K562 (cell line): ENCODE results near the gene SCUBE2. TPM values are rescaled to one million over a fixed set of nuclear protein-coding genes. Genes with fewer than 3 reads are reported as not detected.

Experiments
- ATAC-seq: fragments of 200-7000 bp; cut with Tn5 transposase; 3 replicates; pipeline ENCODE4 v1.9.1; 2020; ENCODE audit warnings: moderate library complexity
- BruUV-seq: library from RNA; stranded (reverse); fragments of 400-500 nt; replicated peaks from 2 replicates; lab custom pipeline; 2021; lab: Mats Ljungman, UMichigan
- CTCF ChIA-PET: fragments of 300-600 bp; formaldehyde crosslinking; extraction: SDS; loops from one replicate; lab custom pipeline; 2021; ENCODE audit warnings: low intra/inter-chr PET ratio; lab: Yijun Ruan, JAX
- POLR2A ChIA-PET: fragments of 300-600, 350-650 bp; sonication (Branson Sonifier 250); formaldehyde crosslinking; extraction: SDS; loops from one replicate; lab custom pipeline; 2021; ENCODE audit warnings: antibody characterized with exemption, inconsistent platforms; lab: Yijun Ruan, JAX
- DNase-seq, 4 experiments: peaks; one replicate each; pipeline versions ENCODE4 v3.0.0 to v3.0.0-alpha.2; 2011 to 2018; ENCODE audit warnings: low spot score in 3 of 4, mixed read lengths in 3 of 4; ENCODE audit errors: extremely low read depth in 1 of 4
- FAIRE-seq: peaks from 2 replicates; lab custom pipeline; 2011; peaks lifted over from hg19 to GRCh38; lab: Jason Lieb, UNC
- H2AFZ ChIP-seq: 2 replicates; pipeline ENCODE4 v1.6.0; 2011; ENCODE audit warnings: low read depth, low read length, control low read depth, inconsistent platforms
- H3K27ac ChIP-seq: fragments of 200-600 bp; 3 replicates; pipeline ENCODE4 v1.8.0; 2011; ENCODE audit warnings: low read depth, mild to moderate bottlenecking, control low read depth, inconsistent platforms, low read length, moderate library complexity, mixed read lengths; ENCODE audit errors: extremely low read depth
- H3K27me3 ChIP-seq, 2 experiments: fragments of 300-600 bp in 1 of 2; 2 replicates in 1 of 2; 3 replicates in 1 of 2; pipeline versions ENCODE4 v1.6.0 to v1.8.0; 2011; ENCODE audit warnings: inconsistent platforms in 2 of 2, low read length in 2 of 2, mild to moderate bottlenecking in 1 of 2, mixed read lengths in 1 of 2, moderate library complexity in 1 of 2; ENCODE audit not compliant: control insufficient read depth in 2 of 2, insufficient read depth in 2 of 2
- H3K36me3 ChIP-seq: fragments of 300-600 bp; 3 replicates; pipeline ENCODE4 v1.8.0; 2011; ENCODE audit warnings: mild to moderate bottlenecking, low read length, inconsistent platforms; ENCODE audit not compliant: control insufficient read depth, insufficient read depth
- H3K4me1 ChIP-seq, 2 experiments: fragments of 200-600 bp in 1 of 2; replicated peaks in 1 of 2; 2 replicates in 1 of 2; 3 replicates in 1 of 2; pipeline versions ENCODE4 v1.5.1 to v1.8.0; 2011; ENCODE audit warnings: inconsistent platforms in 2 of 2, low read length in 2 of 2, mild to moderate bottlenecking in 1 of 2, mixed read lengths in 1 of 2, moderate library complexity in 1 of 2; ENCODE audit not compliant: control insufficient read depth in 2 of 2, insufficient read depth in 2 of 2
- H3K4me2 ChIP-seq: 2 replicates; pipeline ENCODE4 v1.6.1; 2011; ENCODE audit warnings: low read length, control low read depth, inconsistent platforms, mixed read lengths; ENCODE audit not compliant: insufficient read depth
- H3K4me3 ChIP-seq: fragments of 200-600 bp; sonication (generic), shearing (Covaris generic); 2 replicates; pipeline ENCODE4 v1.5.1; 2016; ENCODE audit warnings: control low read depth, inconsistent platforms
- H3K79me2 ChIP-seq: fragments of 200-600 bp; 3 replicates; pipeline ENCODE4 v1.8.0; 2011; ENCODE audit warnings: low read length, inconsistent platforms; ENCODE audit not compliant: control insufficient read depth, insufficient read depth
- H3K9ac ChIP-seq, 2 experiments: 2 replicates each; pipeline versions ENCODE4 v1.6.0 to v1.6.1; 2011; ENCODE audit warnings: low read depth in 2 of 2, low read length in 2 of 2, control low read depth in 1 of 2, inconsistent platforms in 1 of 2, mild to moderate bottlenecking in 1 of 2, mixed read lengths in 1 of 2; ENCODE audit not compliant: insufficient read depth in 1 of 2
- H3K9me1 ChIP-seq: one replicate; pipeline ENCODE4 v1.6.0; 2011; ENCODE audit warnings: inconsistent platforms, mild to moderate bottlenecking, low read length, moderate library complexity; ENCODE audit not compliant: control insufficient read depth, insufficient read depth
- H3K9me3 ChIP-seq: replicated peaks from 2 replicates; pipeline ENCODE4 v1.5.1; 2011; ENCODE audit warnings: low read depth, low read length, inconsistent platforms; ENCODE audit not compliant: control insufficient read depth, insufficient read depth
- H4K20me1 ChIP-seq: replicated peaks from 2 replicates; pipeline ENCODE4 v1.6.1; 2011; ENCODE audit warnings: low read length, inconsistent platforms, mixed read lengths; ENCODE audit not compliant: control insufficient read depth, insufficient read depth
- EP300 ChIP-seq: IDR thresholded peaks from 2 replicates; pipeline ENCODE4 v1.6.1; 2012; ENCODE audit warnings: low read length, improper control_type of control experiment
- HDAC2 ChIP-seq: fragments of 450-650 bp; IDR thresholded peaks from 2 replicates; pipeline ENCODE4 v1.6.1; 2016; ENCODE audit warnings: mild to moderate bottlenecking
- HINFP ChIP-seq: fragments of 450-650 bp; conservative IDR thresholded peaks from 2 replicates; pipeline ENCODE4 v1.6.1; 2016; ENCODE audit warnings: missing genetic modification characterization, low read depth, mild to moderate bottlenecking, control low read depth, missing compliant biosample characterization
- MIER1 ChIP-seq: fragments of 450-650 bp; IDR thresholded peaks from 2 replicates; pipeline ENCODE4 v1.6.1; 2016; ENCODE audit warnings: antibody characterized with exemption, mild to moderate bottlenecking, low read depth
- MYC ChIP-seq, 2 experiments: fragments of 250-450 bp in 1 of 2; sonication (Bioruptor Pico) in 1 of 2; IDR thresholded peaks; 2 replicates each; pipeline versions ENCODE4 v1.5.1 to v1.6.1; 2012 to 2021; ENCODE audit warnings: low read depth in 2 of 2, borderline replicate concordance in 1 of 2, improper control_type of control experiment in 1 of 2, low read length in 1 of 2, mild to moderate bottlenecking in 1 of 2, moderate library complexity in 1 of 2
- PCBP1 ChIP-seq: fragments of 200-400 bp; formaldehyde crosslinking; IDR thresholded peaks from 2 replicates; pipeline ENCODE4 v1.6.1; 2018; ENCODE audit warnings: mild to moderate bottlenecking, low read depth, low read length; ENCODE audit not compliant: poor library complexity, severe bottlenecking
- SMC3 ChIP-seq: conservative IDR thresholded peaks from 2 replicates; pipeline ENCODE4 v1.6.1; 2011; ENCODE audit warnings: low read depth, low read length, improper control_type of control experiment; ENCODE audit not compliant: insufficient read depth
- ZFP91 ChIP-seq: sonication (generic); formaldehyde crosslinking; IDR thresholded peaks from 2 replicates; pipeline ENCODE4 v1.8.0; 2022; ENCODE audit warnings: mild to moderate bottlenecking, missing genetic modification reagents
- WGBS: fragments of 100-300 bp; shearing (Covaris generic); methylation state at CpG from one replicate; pipeline ENCODE4 v1.1.6; 2016; ENCODE audit warnings: low coverage, mixed read lengths; ENCODE audit not compliant: insufficient coverage; ENCODE audit errors: missing lambda C conversion rate; 5-methylcytosine and 5-hydroxymethylcytosine counted together
- in situ Hi-C: fragments of 300-500 bp; cut with MboI; formaldehyde crosslinking; loops from 4 replicates; pipeline ENCODE4 v1.15.0; 2018; ENCODE audit warnings: inconsistent platforms, mixed read lengths
- intact Hi-C: fragments of 100-400 bp; cut with micrococcal nuclease; formaldehyde crosslinking; loops from 2 replicates; pipeline ENCODE4 v1.14.2; 2022
- polyA plus RNA-seq, 8 experiments: library from polyadenylated mRNA; depleted of rRNA in 4 of 8; stranded (reverse) in 5 of 8; unstranded in 3 of 8; fragments of >200 nt; fragmentation: Nextera tagmentation in 2 of 8; fragmentation: Illumina TruSeq in 1 of 8; extraction: Ambion mirVana in 2 of 8; extraction: Trizol in 1 of 8; gene quantifications; 2 replicates each; pipeline versions ENCODE4 v1.2.1 to v1.2.3, GENCODE V29; 2011 to 2014; ENCODE audit warnings: inconsistent platforms in 1 of 8, missing spikeins in 1 of 8
- total RNA-seq, 7 experiments: library from RNA; depleted of rRNA in 6 of 7; stranded (reverse); fragments of >200 nt in 6 of 7; fragmentation: Illumina TruSeq in 2 of 7; extraction: Trizol in 2 of 7; gene quantifications; 2 replicates each; pipeline versions ENCODE4 v1.2.1 to v1.2.3, GENCODE V29; 2011 to 2021; ENCODE audit warnings: low replicate concordance in 1 of 7

The SCUBE2 gene
- total and polyA plus RNA-seq, 9 of the 15 experiments (the other 6 are each of a cell fraction or from before 2014, with no cell fraction given): 0.06 to 0.40 (median 0.07) TPM; not detected in 6

- TF ChIP-seq ZFP91 (no peak), MYC (IDR thresholded peaks at IDR 0.05; ENCODE audit: low read depth, low read length) (no peak), MYC (CRISPR knock-in tag; IDR thresholded peaks at IDR 0.05; ENCODE audit: borderline replicate concordance, low read depth) (no peak), MIER1 (no peak), HINFP (tag) (no peak)
- TF ChIP-seq, all 486 proteins: peak for 0
Observed at GRCh38 chr11:9136741-9137140, 45.3 kb upstream of the SCUBE2 start (continued).

- H3K27me3 ChIP-seq: no peaks in the 10 kb centered on the region
- peaks cover 15% of the 10 kb centered on the region; the same call in 2 of the 3 replicates for H3K36me3 ChIP-seq
- no peaks in the 10 kb centered on the region for H3K9me1 ChIP-seq
- ChIA-PET CTCF (no interaction called here), POLR2A (interaction anchor here (1.0 to 1.1 kb wide), 2 partner anchors 10 to 325 kb away, joined by 3 to 4 read pairs; no protein-coding TSS in a partner anchor)
- no peaks in the 10 kb centered on the region for H4K20me1 ChIP-seq
- no peak overlapping the region for H3K27ac ChIP-seq
- no peaks in the 10 kb centered on the region for H3K4me1 ChIP-seq
- TF ChIP-seq SMC3 (no peak), HDAC2 (no peak), PCBP1 (no peak), EP300 (no peak)
- H3K4me3 ChIP-seq: no peak overlapping the region
- H3K9me3 ChIP-seq: no peaks in the 10 kb centered on the region
- 71% methylated on average over 2 of the region's 2 CpGs for WGBS
- no TSS peak for BruUV-seq
- FAIRE-seq (no peak), DNase-seq (no peak), ATAC-seq (no peak)
- in situ Hi-C loops: loop anchor here (10.0 kb wide), 1 partner anchor 119 kb away; no protein-coding TSS in a partner anchor
- H2AFZ ChIP-seq: no peak overlapping the region
- no peaks in the 10 kb centered on the region for H3K79me2 ChIP-seq
- H3K9ac ChIP-seq: no peak overlapping the region
- no peak overlapping the region for H3K4me2 ChIP-seq
- intact Hi-C loops: loop anchor here (5.0 kb wide), 1 partner anchor 37 kb away; no protein-coding TSS in a partner anchor
Observed at GRCh38 chr11:9133956-9134355, 42.6 kb upstream of the SCUBE2 start.
